HepG2 (cell line): ENCODE measurements around the gene CDNF. TPM values are rescaled to one million over a fixed set of nuclear protein-coding genes. Genes with fewer than 3 reads are reported as not detected.

Experiments
- HMG20A ChIP-seq: IDR thresholded peaks from 2 replicates; pipeline ENCODE4 v1.6.1; 2016; ENCODE audit warnings: borderline replicate concordance
- HOXA3 ChIP-seq: sonication (generic); formaldehyde crosslinking; IDR thresholded peaks from 2 replicates; pipeline ENCODE4 v1.5.0; 2020; ENCODE audit warnings: missing genetic modification reagents
- HOXA5 ChIP-seq: sonication (generic); formaldehyde crosslinking; IDR thresholded peaks from 2 replicates; pipeline ENCODE4 v1.4.0; 2020; ENCODE audit warnings: missing genetic modification reagents
- JUND ChIP-seq: sonication (generic); formaldehyde crosslinking; IDR thresholded peaks from 2 replicates; pipeline ENCODE4 v1.8.0; 2022; ENCODE audit warnings: mild to moderate bottlenecking, missing genetic modification reagents
- KDM2A ChIP-seq: sonication (generic); formaldehyde crosslinking; IDR thresholded peaks from 2 replicates; pipeline ENCODE4 v1.4.0; 2020; ENCODE audit warnings: low read depth, missing genetic modification reagents, borderline replicate concordance
- KDM5A ChIP-seq: fragments of 200-600 bp; sonication (generic); IDR thresholded peaks from 2 replicates; pipeline ENCODE4 v1.7.0; 2018; ENCODE audit warnings: antibody characterized with exemption, mild to moderate bottlenecking, low read length, borderline replicate concordance
- KLF9 ChIP-seq: IDR thresholded peaks from 2 replicates; pipeline ENCODE4 v1.6.1; 2016; ENCODE audit warnings: low read depth
- NKX3-1 ChIP-seq: sonication (generic); formaldehyde crosslinking; IDR thresholded peaks from 2 replicates; pipeline ENCODE4 v1.5.0; 2020; ENCODE audit warnings: missing genetic modification reagents
- SP5 ChIP-seq: IDR thresholded peaks from 2 replicates; pipeline ENCODE4 v1.6.1; 2016; ENCODE audit warnings: low read depth, borderline replicate concordance
- TCF7L2 ChIP-seq: IDR thresholded peaks from 2 replicates; pipeline ENCODE4 v1.6.1; 2011; ENCODE audit warnings: mild to moderate bottlenecking, low read depth, low read length, moderate library complexity
- THYN1 ChIP-seq: sonication (generic); formaldehyde crosslinking; IDR thresholded peaks from 2 replicates; pipeline ENCODE4 v1.8.1; 2023; ENCODE audit warnings: low read depth, mild to moderate bottlenecking, moderate library complexity, missing genetic modification reagents, borderline replicate concordance
- TOE1 ChIP-seq: sonication (generic); formaldehyde crosslinking; IDR thresholded peaks from 2 replicates; pipeline ENCODE4 v1.4.0; 2020; ENCODE audit warnings: mild to moderate bottlenecking, missing genetic modification reagents
- ZNF382 ChIP-seq: sonication (generic); formaldehyde crosslinking; IDR thresholded peaks from 2 replicates; pipeline ENCODE4 v1.5.0; 2020; ENCODE audit warnings: missing genetic modification reagents, mild to moderate bottlenecking, borderline replicate concordance
- ZNF652 ChIP-seq: IDR thresholded peaks from 2 replicates; pipeline ENCODE4 v1.6.1; 2016; ENCODE audit warnings: low read depth, borderline replicate concordance
- ZNF773 ChIP-seq: sonication (generic); formaldehyde crosslinking; IDR thresholded peaks from 2 replicates; pipeline ENCODE4 v1.4.0; 2020; ENCODE audit warnings: missing genetic modification reagents, borderline replicate concordance
- ZNF883 ChIP-seq: sonication (generic); formaldehyde crosslinking; IDR thresholded peaks from 2 replicates; pipeline ENCODE4 v1.5.1; 2020; ENCODE audit warnings: mild to moderate bottlenecking, missing genetic modification reagents; ENCODE audit errors: not compliant biosample characterization
- ZSCAN12 ChIP-seq: sonication (generic); formaldehyde crosslinking; IDR thresholded peaks from 2 replicates; pipeline ENCODE4 v1.9.0; 2021; ENCODE audit warnings: mild to moderate bottlenecking, missing genetic modification reagents
- polyA plus RNA-seq, 8 experiments: library from polyadenylated mRNA; depleted of rRNA in 3 of 8; stranded (reverse) in 7 of 8; unstranded in 1 of 8; fragments of >200 nt; fragmentation: Illumina TruSeq in 4 of 8; extraction: Trizol in 4 of 8; gene quantifications; 2 replicates each; pipeline versions ENCODE4 v1.2.1 to v1.2.3, GENCODE V29; 2011 to 2016; ENCODE audit warnings: low read depth in 4 of 8, missing spikeins in 1 of 8, mixed read lengths in 1 of 8; ENCODE audit not compliant: insufficient read depth in 1 of 8
- total RNA-seq, 5 experiments: library from RNA; depleted of rRNA; stranded (reverse); fragments of >200 nt; fragmentation: Illumina TruSeq; extraction: Trizol; gene quantifications; 2 replicates each; pipeline ENCODE4 v1.2.3, GENCODE V29; 2016; ENCODE audit warnings: low read depth in 1 of 5
- TF ChIP-seq, protein P1 (sequence below): sonication (generic); formaldehyde crosslinking; IDR thresholded peaks from 2 replicates; pipeline ENCODE4 v1.5.0; 2020; ENCODE audit warnings: missing genetic modification reagents
- TF ChIP-seq, protein P2 (sequence below): sonication (generic); formaldehyde crosslinking; IDR thresholded peaks from 2 replicates; pipeline ENCODE4 v1.5.0; 2020; ENCODE audit warnings: missing genetic modification reagents
- TF ChIP-seq, protein P3 (sequence below): conservative IDR thresholded peaks from 2 replicates; pipeline ENCODE4 v1.6.1; 2018; ENCODE audit warnings: missing genetic modification reagents
- TF ChIP-seq, protein P4 (sequence below): sonication (generic); formaldehyde crosslinking; IDR thresholded peaks from 2 replicates; pipeline ENCODE4 v1.9.0; 2022; ENCODE audit warnings: missing genetic modification reagents, mild to moderate bottlenecking, borderline replicate concordance
- TF ChIP-seq, protein P5 (sequence below): sonication (generic); formaldehyde crosslinking; IDR thresholded peaks from 2 replicates; pipeline ENCODE4 v1.4.0; 2020; ENCODE audit warnings: missing genetic modification reagents

Gene CDNF
- total and polyA plus RNA-seq, 2 of the 13 experiments (the other 11 are each of a cell fraction or from before 2014, with no cell fraction given): 0.29 to 0.33 TPM

DNA sequence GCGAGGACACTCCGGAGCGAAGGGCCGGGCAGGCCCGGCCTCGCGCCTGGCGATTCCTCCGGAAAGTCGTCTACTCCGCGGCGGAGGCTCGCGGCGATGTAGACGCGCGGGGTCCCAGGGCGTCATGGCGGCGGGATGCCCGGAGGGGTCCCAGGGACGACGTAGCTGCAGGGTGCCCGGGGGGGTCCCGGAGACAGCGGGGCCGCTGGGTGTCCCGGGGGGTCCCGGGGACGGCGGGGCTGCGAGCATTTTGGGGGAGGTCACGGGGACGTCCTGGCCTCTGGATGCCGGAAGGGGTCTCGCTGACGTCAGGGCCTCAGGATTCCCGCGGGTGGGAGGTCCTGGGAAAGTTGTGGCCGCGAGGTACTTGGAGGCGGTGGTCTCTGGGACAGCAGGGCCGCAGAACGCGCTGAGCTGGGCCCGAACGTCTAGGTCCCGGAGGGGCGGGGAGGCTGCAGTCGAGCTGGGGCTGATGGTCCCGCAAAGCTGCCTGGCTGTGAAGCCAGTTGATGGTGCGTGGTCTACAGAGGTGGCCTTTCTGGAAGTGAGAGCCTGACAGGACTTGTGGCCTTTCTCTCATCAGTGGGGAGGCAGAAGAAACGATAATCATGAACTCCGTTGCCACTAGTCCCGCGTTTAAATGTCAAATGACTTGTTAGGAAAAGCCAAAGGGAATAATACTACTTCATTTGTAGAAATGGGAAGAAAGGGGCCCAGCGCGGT lies 906 bp upstream of the CDNF start (continued):
- peak; percentile 21 for TF ChIP-seq ZNF883 (CRISPR knock-in tag)
- no peak for TF ChIP-seq HMG20A
- peak; percentile 13; the same call in 1 of the 2 replicates for TF ChIP-seq JUND (CRISPR knock-in tag)
- TF ChIP-seq, protein P1, sequence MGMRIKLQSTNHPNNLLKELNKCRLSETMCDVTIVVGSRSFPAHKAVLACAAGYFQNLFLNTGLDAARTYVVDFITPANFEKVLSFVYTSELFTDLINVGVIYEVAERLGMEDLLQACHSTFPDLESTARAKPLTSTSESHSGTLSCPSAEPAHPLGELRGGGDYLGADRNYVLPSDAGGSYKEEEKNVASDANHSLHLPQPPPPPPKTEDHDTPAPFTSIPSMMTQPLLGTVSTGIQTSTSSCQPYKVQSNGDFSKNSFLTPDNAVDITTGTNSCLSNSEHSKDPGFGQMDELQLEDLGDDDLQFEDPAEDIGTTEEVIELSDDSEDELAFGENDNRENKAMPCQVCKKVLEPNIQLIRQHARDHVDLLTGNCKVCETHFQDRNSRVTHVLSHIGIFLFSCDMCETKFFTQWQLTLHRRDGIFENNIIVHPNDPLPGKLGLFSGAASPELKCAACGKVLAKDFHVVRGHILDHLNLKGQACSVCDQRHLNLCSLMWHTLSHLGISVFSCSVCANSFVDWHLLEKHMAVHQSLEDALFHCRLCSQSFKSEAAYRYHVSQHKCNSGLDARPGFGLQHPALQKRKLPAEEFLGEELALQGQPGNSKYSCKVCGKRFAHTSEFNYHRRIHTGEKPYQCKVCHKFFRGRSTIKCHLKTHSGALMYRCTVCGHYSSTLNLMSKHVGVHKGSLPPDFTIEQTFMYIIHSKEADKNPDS: 0 out of 2 replicates have a peak, but pooled peaks have one; percentile 46
- no peak for TF ChIP-seq ZSCAN12 (CRISPR knock-in tag)
- TF ChIP-seq, protein P2, sequence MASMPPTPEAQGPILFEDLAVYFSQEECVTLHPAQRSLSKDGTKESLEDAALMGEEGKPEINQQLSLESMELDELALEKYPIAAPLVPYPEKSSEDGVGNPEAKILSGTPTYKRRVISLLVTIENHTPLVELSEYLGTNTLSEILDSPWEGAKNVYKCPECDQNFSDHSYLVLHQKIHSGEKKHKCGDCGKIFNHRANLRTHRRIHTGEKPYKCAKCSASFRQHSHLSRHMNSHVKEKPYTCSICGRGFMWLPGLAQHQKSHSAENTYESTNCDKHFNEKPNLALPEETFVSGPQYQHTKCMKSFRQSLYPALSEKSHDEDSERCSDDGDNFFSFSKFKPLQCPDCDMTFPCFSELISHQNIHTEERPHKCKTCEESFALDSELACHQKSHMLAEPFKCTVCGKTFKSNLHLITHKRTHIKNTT (CRISPR knock-in tag): no peak
- 0 out of 2 replicates have a peak, but pooled peaks have one; percentile 10 for TF ChIP-seq HOXA3
- TF ChIP-seq NKX3-1 (CRISPR knock-in tag): 0 out of 2 replicates have a peak, but pooled peaks have one; percentile 12
- TF ChIP-seq KLF9 (CRISPR knock-in tag): no peak
- TF ChIP-seq, protein P3, sequence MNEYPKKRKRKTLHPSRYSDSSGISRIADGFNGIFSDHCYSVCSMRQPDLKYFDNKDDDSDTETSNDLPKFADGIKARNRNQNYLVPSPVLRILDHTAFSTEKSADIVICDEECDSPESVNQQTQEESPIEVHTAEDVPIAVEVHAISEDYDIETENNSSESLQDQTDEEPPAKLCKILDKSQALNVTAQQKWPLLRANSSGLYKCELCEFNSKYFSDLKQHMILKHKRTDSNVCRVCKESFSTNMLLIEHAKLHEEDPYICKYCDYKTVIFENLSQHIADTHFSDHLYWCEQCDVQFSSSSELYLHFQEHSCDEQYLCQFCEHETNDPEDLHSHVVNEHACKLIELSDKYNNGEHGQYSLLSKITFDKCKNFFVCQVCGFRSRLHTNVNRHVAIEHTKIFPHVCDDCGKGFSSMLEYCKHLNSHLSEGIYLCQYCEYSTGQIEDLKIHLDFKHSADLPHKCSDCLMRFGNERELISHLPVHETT (CRISPR knock-in tag): no peak
- TF ChIP-seq HOXA5 (CRISPR knock-in tag): no peak
- no peak; the same call in 1 of the 2 replicates for TF ChIP-seq KDM5A
- TF ChIP-seq KDM2A (CRISPR knock-in tag): 0 out of 2 replicates have a peak, but pooled peaks have one; percentile 0
- TF ChIP-seq TCF7L2: no peak
- TF ChIP-seq, protein P4, sequence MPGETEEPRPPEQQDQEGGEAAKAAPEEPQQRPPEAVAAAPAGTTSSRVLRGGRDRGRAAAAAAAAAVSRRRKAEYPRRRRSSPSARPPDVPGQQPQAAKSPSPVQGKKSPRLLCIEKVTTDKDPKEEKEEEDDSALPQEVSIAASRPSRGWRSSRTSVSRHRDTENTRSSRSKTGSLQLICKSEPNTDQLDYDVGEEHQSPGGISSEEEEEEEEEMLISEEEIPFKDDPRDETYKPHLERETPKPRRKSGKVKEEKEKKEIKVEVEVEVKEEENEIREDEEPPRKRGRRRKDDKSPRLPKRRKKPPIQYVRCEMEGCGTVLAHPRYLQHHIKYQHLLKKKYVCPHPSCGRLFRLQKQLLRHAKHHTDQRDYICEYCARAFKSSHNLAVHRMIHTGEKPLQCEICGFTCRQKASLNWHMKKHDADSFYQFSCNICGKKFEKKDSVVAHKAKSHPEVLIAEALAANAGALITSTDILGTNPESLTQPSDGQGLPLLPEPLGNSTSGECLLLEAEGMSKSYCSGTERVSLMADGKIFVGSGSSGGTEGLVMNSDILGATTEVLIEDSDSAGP (CRISPR knock-in tag): 0 out of 2 replicates have a peak, but pooled peaks have one; percentile 10
- TF ChIP-seq, protein P5, sequence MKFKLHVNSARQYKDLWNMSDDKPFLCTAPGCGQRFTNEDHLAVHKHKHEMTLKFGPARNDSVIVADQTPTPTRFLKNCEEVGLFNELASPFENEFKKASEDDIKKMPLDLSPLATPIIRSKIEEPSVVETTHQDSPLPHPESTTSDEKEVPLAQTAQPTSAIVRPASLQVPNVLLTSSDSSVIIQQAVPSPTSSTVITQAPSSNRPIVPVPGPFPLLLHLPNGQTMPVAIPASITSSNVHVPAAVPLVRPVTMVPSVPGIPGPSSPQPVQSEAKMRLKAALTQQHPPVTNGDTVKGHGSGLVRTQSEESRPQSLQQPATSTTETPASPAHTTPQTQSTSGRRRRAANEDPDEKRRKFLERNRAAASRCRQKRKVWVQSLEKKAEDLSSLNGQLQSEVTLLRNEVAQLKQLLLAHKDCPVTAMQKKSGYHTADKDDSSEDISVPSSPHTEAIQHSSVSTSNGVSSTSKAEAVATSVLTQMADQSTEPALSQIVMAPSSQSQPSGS (CRISPR knock-in tag): no peak
- TF ChIP-seq ZNF773 (CRISPR knock-in tag): no peak
- TF ChIP-seq TOE1 (CRISPR knock-in tag): no peak; the same call in 1 of the 2 replicates
- TF ChIP-seq ZNF652 (CRISPR knock-in tag): no peak
- no peak for TF ChIP-seq ZNF382 (CRISPR knock-in tag)
- TF ChIP-seq SP5 (CRISPR knock-in tag): no peak
- no peak for TF ChIP-seq THYN1 (CRISPR knock-in tag)
